HepG2 (cell line): ENCODE measurements around the gene LDAH. TPM values are rescaled to one million over a fixed set of nuclear protein-coding genes. Genes with fewer than 3 reads are reported as not detected.
A peak's percentile ranks its signal among the peaks of the same experiment; 100 is the strongest.

Source experiments
- CEBPG ChIP-seq: IDR thresholded peaks from 2 replicates; pipeline ENCODE4 v1.6.1; 2016
- CENPBD1 ChIP-seq: sonication (generic); formaldehyde crosslinking; IDR thresholded peaks from 2 replicates; pipeline ENCODE4 v1.8.0; 2022; ENCODE audit warnings: missing genetic modification reagents, low read depth, mild to moderate bottlenecking, borderline replicate concordance
- E2F2 ChIP-seq: sonication (generic); formaldehyde crosslinking; IDR thresholded peaks from 2 replicates; pipeline ENCODE4 v1.4.0; 2020; ENCODE audit warnings: missing genetic modification reagents, borderline replicate concordance
- HES4 ChIP-seq: sonication (generic); formaldehyde crosslinking; IDR thresholded peaks from 2 replicates; pipeline ENCODE4 v1.9.0; 2021; ENCODE audit warnings: mild to moderate bottlenecking, missing genetic modification reagents, borderline replicate concordance
- HOXA5 ChIP-seq: sonication (generic); formaldehyde crosslinking; IDR thresholded peaks from 2 replicates; pipeline ENCODE4 v1.4.0; 2020; ENCODE audit warnings: missing genetic modification reagents
- HOXD1 ChIP-seq: sonication (generic); formaldehyde crosslinking; IDR thresholded peaks from 2 replicates; pipeline ENCODE4 v1.5.0; 2020; ENCODE audit warnings: missing genetic modification reagents
- JDP2 ChIP-seq: sonication (generic); formaldehyde crosslinking; IDR thresholded peaks from 2 replicates; pipeline ENCODE4 v1.8.1; 2022; ENCODE audit warnings: missing genetic modification reagents, borderline replicate concordance
- KLF16 ChIP-seq, 2 experiments: sonication (generic) in 1 of 2; formaldehyde crosslinking in 1 of 2; IDR thresholded peaks; 2 replicates each; pipeline versions ENCODE4 v1.6.1 to v1.8.0; 2016 to 2023; ENCODE audit warnings: missing genetic modification reagents in 2 of 2, missing compliant biosample characterization in 1 of 2
- KLF9 ChIP-seq: IDR thresholded peaks from 2 replicates; pipeline ENCODE4 v1.6.1; 2016; ENCODE audit warnings: low read depth
- MAFF ChIP-seq: IDR thresholded peaks from 2 replicates; pipeline ENCODE4 v1.6.1; 2011; ENCODE audit warnings: low read depth, low read length, improper control_type of control experiment
- MBNL3 ChIP-seq: fragments of 250-450 bp; sonication (Bioruptor Pico); conservative IDR thresholded peaks from 2 replicates; pipeline ENCODE4 v1.8.0; 2022; ENCODE audit warnings: mild to moderate bottlenecking, inconsistent platforms
- MXI1 ChIP-seq: IDR thresholded peaks from 3 replicates; pipeline ENCODE4 v1.6.1; 2012; ENCODE audit warnings: low read depth, low read length, inconsistent platforms, borderline replicate concordance
- NFYB ChIP-seq: sonication (generic); formaldehyde crosslinking; IDR thresholded peaks from 2 replicates; pipeline ENCODE4 v1.4.0; 2020; ENCODE audit warnings: missing genetic modification reagents
- NONO ChIP-seq, 2 experiments: fragments of 450-650 bp in 1 of 2; sonication (generic) in 1 of 2; formaldehyde crosslinking in 1 of 2; IDR thresholded peaks in 1 of 2; conservative IDR thresholded peaks in 1 of 2; 2 replicates each; pipeline versions ENCODE4 v1.6.1 to v1.8.0; 2017 to 2022; ENCODE audit warnings: mild to moderate bottlenecking in 1 of 2, missing genetic modification reagents in 1 of 2, moderate library complexity in 1 of 2
- RCOR2 ChIP-seq: IDR thresholded peaks from 2 replicates; pipeline ENCODE4 v1.6.1; 2016; ENCODE audit warnings: missing biosample characterization, missing genetic modification reagents
- SRSF4 ChIP-seq: fragments of 200-400 bp; formaldehyde crosslinking; IDR thresholded peaks from one replicate; pipeline ENCODE4 v1.6.1; 2018; ENCODE audit warnings: mild to moderate bottlenecking, low read depth, low read length, moderate library complexity; ENCODE audit not compliant: poor library complexity, severe bottlenecking
- TRIM22 ChIP-seq: fragments of 450-650 bp; IDR thresholded peaks from 2 replicates; pipeline ENCODE4 v1.6.1; 2017
- ZNF460 ChIP-seq: sonication (generic); formaldehyde crosslinking; IDR thresholded peaks from 2 replicates; pipeline ENCODE4 v1.5.1; 2020; ENCODE audit warnings: missing genetic modification reagents, mild to moderate bottlenecking, borderline replicate concordance
- ZNF577 ChIP-seq: sonication (generic); formaldehyde crosslinking; IDR thresholded peaks from 2 replicates; pipeline ENCODE4 v1.4.0; 2020; ENCODE audit warnings: mild to moderate bottlenecking, low read depth, missing genetic modification reagents, borderline replicate concordance
- ZNF607 ChIP-seq: sonication (generic); formaldehyde crosslinking; IDR thresholded peaks from 2 replicates; pipeline ENCODE4 v1.5.1; 2020; ENCODE audit warnings: missing genetic modification reagents, mild to moderate bottlenecking, borderline replicate concordance
- ZNF629 ChIP-seq: sonication (generic); formaldehyde crosslinking; conservative IDR thresholded peaks from 2 replicates; pipeline ENCODE4 v1.5.0; 2020; ENCODE audit warnings: missing genetic modification reagents
- ZSCAN25 ChIP-seq: sonication (generic); formaldehyde crosslinking; IDR thresholded peaks from 2 replicates; pipeline ENCODE4 v1.8.0; 2022; ENCODE audit warnings: mild to moderate bottlenecking, missing genetic modification reagents
- polyA plus RNA-seq, 8 experiments: library from polyadenylated mRNA; depleted of rRNA in 3 of 8; stranded (reverse) in 7 of 8; unstranded in 1 of 8; fragments of >200 nt; fragmentation: Illumina TruSeq in 4 of 8; extraction: Trizol in 4 of 8; gene quantifications; 2 replicates each; pipeline versions ENCODE4 v1.2.1 to v1.2.3, GENCODE V29; 2011 to 2016; ENCODE audit warnings: low read depth in 4 of 8, missing spikeins in 1 of 8, mixed read lengths in 1 of 8; ENCODE audit not compliant: insufficient read depth in 1 of 8
- total RNA-seq, 5 experiments: library from RNA; depleted of rRNA; stranded (reverse); fragments of >200 nt; fragmentation: Illumina TruSeq; extraction: Trizol; gene quantifications; 2 replicates each; pipeline ENCODE4 v1.2.3, GENCODE V29; 2016; ENCODE audit warnings: low read depth in 1 of 5
- TF ChIP-seq, protein P1 (sequence below): sonication (generic); formaldehyde crosslinking; IDR thresholded peaks from 2 replicates; pipeline ENCODE4 v1.4.0; 2020; ENCODE audit warnings: missing genetic modification reagents
- TF ChIP-seq, protein P2 (sequence below): sonication (generic); formaldehyde crosslinking; IDR thresholded peaks from 2 replicates; pipeline ENCODE4 v1.5.0; 2020; ENCODE audit warnings: missing genetic modification reagents, mild to moderate bottlenecking, borderline replicate concordance

The LDAH gene
- total and polyA plus RNA-seq, 2 of the 13 experiments (the other 11 are each of a cell fraction or from before 2014, with no cell fraction given) = 28.8 to 46.2 TPM

DNA sequence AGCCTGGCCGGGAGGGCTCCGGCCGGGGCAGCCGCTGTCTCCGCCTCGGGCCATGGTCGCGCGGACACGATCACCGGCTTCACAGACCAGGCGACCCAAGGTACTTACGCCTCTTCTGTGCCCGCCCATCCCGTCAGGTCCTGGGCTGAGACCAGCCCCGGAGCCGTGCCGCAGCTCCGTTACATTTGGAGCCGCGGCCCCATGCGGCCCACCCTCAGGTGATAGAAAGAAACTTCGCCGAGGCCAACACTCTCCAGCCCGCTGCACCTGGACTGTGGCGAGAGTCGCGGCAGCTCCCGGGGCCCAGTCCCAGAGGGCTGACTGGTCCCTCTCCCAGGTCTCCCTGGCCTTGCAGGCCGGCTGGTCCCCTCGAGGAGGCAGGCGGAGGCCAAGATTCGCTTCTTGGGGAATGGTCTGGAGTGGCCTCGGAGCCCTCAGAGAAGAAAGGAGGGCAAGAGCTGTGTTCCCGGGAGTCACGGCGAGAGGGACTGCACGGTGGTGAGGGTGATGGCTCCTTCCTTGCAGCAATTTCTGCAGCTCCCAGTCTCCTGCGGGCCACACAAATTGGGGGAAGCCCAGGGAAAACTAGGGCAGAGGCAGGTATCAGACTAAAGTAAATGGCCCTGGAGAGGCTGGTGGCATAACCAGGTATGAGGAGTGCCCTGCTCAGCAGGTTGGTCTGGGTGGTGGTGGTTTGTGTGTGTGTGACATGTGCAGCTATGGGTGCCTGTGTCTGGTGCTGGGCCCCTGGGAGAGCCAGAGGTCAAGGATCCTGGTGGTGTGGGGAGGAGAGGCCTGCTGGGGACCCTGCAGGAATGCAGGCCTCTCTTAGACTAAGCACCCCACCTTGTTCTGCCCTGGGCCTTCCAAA, 155.1 kb downstream of the LDAH start (continued):
- no peak for TF ChIP-seq KLF16 (CRISPR knock-in tag; IDR thresholded peaks at IDR 0.05)
- 0 out of 2 replicates have a peak, but pooled peaks have one; percentile 26 for TF ChIP-seq KLF9 (CRISPR knock-in tag)
- TF ChIP-seq JDP2 (CRISPR knock-in tag) = no peak
- TF ChIP-seq, protein P1, sequence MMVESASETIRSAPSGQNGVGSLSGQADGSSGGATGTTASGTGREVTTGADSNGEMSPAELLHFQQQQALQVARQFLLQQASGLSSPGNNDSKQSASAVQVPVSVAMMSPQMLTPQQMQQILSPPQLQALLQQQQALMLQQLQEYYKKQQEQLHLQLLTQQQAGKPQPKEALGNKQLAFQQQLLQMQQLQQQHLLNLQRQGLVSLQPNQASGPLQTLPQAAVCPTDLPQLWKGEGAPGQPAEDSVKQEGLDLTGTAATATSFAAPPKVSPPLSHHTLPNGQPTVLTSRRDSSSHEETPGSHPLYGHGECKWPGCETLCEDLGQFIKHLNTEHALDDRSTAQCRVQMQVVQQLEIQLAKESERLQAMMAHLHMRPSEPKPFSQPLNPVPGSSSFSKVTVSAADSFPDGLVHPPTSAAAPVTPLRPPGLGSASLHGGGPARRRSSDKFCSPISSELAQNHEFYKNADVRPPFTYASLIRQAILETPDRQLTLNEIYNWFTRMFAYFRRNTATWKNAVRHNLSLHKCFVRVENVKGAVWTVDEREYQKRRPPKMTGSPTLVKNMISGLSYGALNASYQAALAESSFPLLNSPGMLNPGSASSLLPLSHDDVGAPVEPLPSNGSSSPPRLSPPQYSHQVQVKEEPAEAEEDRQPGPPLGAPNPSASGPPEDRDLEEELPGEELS = peak; percentile 19
- no peak for TF ChIP-seq MAFF
- TF ChIP-seq ZNF577 = 0 out of 2 replicates have a peak, but pooled peaks have one; percentile 39
- no peak for TF ChIP-seq RCOR2 (CRISPR knock-in tag)
- TF ChIP-seq NFYB (CRISPR knock-in tag) = no peak
- no peak for TF ChIP-seq CENPBD1 (CRISPR knock-in tag)
- TF ChIP-seq, protein P2, sequence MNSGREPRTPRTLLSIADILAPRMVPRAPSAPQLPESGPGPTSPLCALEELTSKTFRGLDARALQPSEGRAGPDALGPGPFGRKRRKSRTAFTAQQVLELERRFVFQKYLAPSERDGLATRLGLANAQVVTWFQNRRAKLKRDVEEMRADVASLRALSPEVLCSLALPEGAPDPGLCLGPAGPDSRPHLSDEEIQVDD (CRISPR knock-in tag) = no peak
- no peak for TF ChIP-seq HOXD1
- no peak for TF ChIP-seq CEBPG
- TF ChIP-seq SRSF4 = no peak
- TF ChIP-seq MXI1 = no peak
- TF ChIP-seq E2F2 (CRISPR knock-in tag) = 0 out of 2 replicates have a peak, but pooled peaks have one; percentile 21
- TF ChIP-seq NONO (IDR thresholded peaks at IDR 0.05) = no peak
- peak; percentile 55; the same call in 1 of the 2 replicates for TF ChIP-seq NONO (CRISPR knock-in tag; conservative IDR thresholded peaks at IDR 0.05)
- TF ChIP-seq ZNF460 (CRISPR knock-in tag) = no peak
- no peak for TF ChIP-seq TRIM22
- TF ChIP-seq MBNL3 (CRISPR knock-in tag) = no peak
- TF ChIP-seq ZSCAN25 (CRISPR knock-in tag) = peak; percentile 60; the same call in 1 of the 2 replicates
- no peak for TF ChIP-seq HOXA5 (CRISPR knock-in tag)
- TF ChIP-seq HES4 (CRISPR knock-in tag) = peak; percentile 67; the same call in 1 of the 2 replicates
- TF ChIP-seq ZNF607 (CRISPR knock-in tag) = no peak; the same call in 1 of the 2 replicates
- TF ChIP-seq ZNF629 (CRISPR knock-in tag) = 0 out of 2 replicates have a peak, but pooled peaks have one; percentile 15
